Measurements from ENCODE around the gene OR2T35.
"Not testable (repeated sequence)": the region's sequence is repeated elsewhere in the genome, so short reads cannot be mapped to it uniquely, and the experiment has no call there.

OR2T35 gene

GRCh38 chr1:248645178-248645577, at the start of gene OR2T35:
OR2T35 (minus strand) TSS chr1:248645278; CDS start chr1:248639258, 6,020 bp downstream.
- not testable (repeated sequence) for DNase-seq

GRCh38 chr1:248691567-248692155, 46.6 kb upstream of the OR2T35 start:
- no peak for DNase-seq

GRCh38 chr1:248688527-248689298, 43.6 kb upstream of the OR2T35 start:
- no peak for DNase-seq

- no peak for DNase-seq
Measured at GRCh38 chr1:248686815-248687214, 41.7 kb upstream of the OR2T35 start.

DNA sequence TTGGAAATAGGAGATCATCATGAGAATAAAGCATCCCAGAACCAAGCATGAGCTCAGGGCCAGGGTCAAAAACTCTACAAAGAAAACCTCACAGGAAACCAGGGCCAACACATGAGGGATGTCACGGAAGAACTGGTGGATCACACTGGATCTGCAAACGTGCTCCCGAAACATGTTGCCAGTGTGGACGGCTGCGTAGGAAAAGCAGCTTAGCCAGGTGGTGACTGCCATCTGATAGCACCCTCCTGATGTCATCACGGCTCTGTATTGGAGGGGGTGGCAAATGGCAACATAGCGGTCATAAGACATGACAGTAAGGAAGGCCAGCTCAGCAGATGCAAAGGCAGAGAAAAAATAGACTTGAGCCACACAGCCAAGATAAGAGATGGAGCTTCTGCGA, 36.6 kb upstream of the OR2T35 start:
- no peak for DNase-seq

- no peak for DNase-seq
Measured at GRCh38 chr1:248670003-248670402, 24.9 kb upstream of the OR2T35 start.

DNA sequence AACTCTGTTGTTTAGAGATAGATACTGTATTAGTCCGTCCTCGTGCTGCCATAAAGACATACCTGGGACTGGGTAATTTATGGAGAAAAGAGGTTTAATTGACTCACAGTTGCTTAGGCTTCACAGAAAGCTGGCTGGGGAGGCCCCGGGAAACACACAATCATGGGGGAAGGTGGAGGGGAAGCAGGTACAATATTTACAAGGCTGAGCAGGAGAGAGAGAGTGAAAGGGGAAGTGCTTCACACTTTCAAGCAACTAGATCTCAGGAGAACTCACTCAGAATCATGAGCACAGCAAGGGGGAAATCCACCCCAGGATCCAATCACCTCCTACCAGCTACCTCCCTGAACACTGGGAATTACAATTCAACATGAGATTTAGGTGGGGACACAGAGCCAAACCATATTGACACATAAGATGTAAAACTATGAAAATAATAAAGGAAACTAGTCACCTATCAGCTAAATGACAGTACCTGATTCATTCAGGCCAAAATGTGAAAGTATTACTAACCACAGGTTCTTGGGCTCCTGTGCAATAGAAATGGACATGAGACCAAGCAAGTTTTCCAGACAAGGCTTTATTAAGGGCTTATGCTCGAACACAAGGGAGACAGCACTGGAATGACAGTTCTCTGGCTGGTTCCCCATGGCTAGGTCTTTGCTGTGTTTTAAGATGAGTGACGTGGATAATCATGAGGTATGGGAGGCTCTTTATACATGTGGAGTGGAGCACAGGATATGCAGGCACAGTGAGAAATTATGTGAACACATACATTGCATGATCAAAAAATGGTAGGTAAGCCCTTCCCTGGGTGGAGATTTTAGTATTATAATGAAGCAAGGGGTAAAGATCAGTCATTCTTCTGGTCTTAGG, 18.6 kb upstream of the OR2T35 start:
- not testable (repeated sequence) for DNase-seq

GRCh38 chr1:248656797-248657196, 11.7 kb upstream of the OR2T35 start:
- DNase-seq: not testable (repeated sequence)

DNA sequence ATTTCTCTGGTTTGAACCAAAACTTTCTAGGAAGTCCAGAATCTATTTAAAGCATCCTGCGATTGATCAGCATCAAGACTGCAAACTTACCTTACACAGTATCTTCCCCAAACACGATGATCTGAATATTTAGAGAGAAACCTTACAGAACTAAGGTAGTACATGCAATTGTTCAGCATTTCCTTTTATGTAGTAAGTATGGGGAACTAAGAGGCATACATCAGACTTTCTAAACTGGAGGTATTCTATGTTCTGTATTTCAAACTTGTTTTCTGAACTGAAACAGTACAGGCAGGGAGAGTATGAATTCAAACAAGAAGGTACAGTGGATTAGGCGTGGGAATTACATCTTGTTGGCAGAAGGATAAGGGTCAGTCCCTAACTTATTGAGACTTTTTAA, 10.3 kb upstream of the OR2T35 start, which contains the start of gene OR2T27:
TSS of gene OR2T27 (minus strand) at position 175 of the 400 bp plus-strand sequence. CDS start 4,644 bp downstream, outside the sequence.
- DNase-seq: not testable (repeated sequence)

- DNase-seq: not testable (repeated sequence)
Measured at GRCh38 chr1:248648770-248649536, 3.9 kb upstream of the OR2T35 start.

- not testable (repeated sequence) for DNase-seq
Measured at GRCh38 chr1:248642971-248643651, 2.0 kb downstream of the OR2T35 start.

GRCh38 chr1:248641583-248641982, 3.5 kb downstream of the OR2T35 start:
- not testable (repeated sequence) for DNase-seq

DNA sequence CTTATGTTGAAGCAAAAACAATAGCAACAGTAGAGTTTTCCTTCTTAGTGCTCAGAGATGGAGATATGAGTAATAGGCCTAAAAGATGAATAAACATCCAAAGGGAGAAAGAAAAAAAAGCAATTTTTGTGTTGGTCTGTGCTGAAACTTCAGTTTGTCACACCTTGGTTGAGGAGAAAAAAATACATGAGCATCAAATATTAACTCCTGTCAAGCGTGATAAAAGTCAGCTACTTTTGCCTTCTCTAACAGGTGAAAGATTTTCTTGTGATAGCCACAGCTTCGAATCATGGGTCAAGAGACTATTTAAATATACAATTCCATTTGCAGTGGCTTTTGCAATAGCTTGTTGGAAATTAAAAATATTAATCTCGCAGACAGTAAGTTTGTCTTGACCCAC, 4.2 kb downstream of the OR2T35 start:
- not testable (repeated sequence) for DNase-seq

DNA sequence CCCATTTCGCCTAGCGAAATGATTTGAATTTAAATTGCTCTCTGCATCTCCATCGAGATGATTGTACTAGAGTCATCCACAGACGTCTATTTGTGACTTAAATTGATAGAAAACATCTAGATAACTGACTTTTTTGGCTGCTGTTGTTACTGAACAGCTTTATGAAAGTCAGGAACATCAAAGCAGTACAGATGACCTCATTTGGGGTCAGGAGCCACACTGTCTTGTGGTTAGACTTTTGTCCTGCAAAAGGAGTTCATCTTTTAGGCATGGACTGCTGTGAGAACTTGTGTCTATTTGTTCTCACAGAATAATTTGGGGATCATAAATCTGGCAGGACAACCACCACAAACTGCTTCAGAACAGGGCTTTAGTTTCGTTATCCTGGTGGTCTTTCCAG, 5.4 kb downstream of the OR2T35 start:
- DNase-seq: not testable (repeated sequence)

GRCh38 chr1:248636612-248637011, 8.5 kb downstream of the OR2T35 start:
- not testable (repeated sequence) for DNase-seq

DNA sequence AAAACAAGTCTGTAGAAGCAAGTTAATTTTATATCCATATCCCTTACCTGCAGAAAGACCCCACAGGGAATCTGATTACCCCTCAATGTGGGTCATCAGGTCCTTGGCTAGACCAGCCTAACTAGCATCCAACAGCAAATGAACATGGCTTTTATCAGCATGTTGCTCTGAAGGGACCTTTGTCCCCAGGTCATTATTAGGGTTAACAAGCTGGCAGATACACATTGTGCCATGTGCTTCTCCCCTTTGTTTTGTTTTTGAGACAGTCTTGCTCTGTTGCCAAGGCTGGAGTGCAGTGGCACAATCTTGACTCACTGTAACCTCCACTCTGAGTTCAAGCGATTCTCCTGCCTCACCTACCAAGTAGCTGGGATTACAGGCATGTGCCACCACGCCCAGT, 10.1 kb downstream of the OR2T35 start, which contains the start of gene OR2T11:
TSS of gene OR2T11 (minus strand) at position 101 of the 400 bp plus-strand sequence. CDS start 7,963 bp downstream, outside the sequence.
- not testable (repeated sequence) for DNase-seq

- no peak for DNase-seq
Measured at GRCh38 chr1:248631354-248632008, 13.6 kb downstream of the OR2T35 start.

GRCh38 chr1:248630551-248630950, 14.5 kb downstream of the OR2T35 start:
- no peak for DNase-seq

DNA sequence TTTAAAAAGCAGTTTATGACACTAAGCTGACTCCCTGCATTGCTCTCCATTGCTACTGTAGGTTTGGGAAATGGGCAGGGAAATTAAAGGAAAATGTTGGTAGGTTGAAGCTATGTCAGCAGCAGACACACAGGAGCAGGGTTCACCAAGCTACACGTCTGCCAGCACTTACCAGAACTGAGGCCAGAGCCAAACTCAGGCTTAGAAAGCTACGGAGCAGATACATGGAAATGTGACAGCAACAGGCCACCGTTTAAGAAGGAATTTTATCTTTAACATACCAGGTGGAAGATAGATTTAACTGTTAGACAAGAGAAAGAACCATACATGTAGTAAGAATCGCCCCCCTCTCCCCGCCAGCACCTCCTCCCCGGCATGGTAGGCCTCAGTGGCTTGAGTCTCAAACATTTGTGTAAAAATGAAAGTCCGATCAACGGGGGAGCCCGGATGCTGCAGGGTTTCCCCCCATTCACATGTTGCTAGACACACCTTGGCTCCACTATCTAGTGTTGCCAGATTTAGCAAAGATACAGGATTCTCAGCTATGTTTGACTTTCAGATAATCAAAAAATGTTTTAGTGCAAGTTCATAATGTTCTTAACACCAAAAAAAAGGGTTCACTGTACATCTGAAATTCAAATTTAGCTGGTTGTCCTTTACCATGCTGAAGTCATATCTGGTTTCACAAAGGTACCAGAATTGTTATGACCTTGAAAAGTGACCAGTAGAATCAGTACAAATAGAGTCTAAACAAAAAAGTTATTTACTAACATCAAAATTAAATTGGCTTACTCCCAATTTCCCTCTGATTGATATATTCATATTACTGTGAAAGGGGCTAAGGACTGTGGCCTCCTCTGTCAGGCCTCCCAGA, 16.9 kb downstream of the OR2T35 start:
- no peak for DNase-seq

- no peak for DNase-seq
Measured at GRCh38 chr1:248625971-248626370, 19.1 kb downstream of the OR2T35 start.
